Measurements from ENCODE around the gene PNPLA6.

PNPLA6 gene

DNA sequence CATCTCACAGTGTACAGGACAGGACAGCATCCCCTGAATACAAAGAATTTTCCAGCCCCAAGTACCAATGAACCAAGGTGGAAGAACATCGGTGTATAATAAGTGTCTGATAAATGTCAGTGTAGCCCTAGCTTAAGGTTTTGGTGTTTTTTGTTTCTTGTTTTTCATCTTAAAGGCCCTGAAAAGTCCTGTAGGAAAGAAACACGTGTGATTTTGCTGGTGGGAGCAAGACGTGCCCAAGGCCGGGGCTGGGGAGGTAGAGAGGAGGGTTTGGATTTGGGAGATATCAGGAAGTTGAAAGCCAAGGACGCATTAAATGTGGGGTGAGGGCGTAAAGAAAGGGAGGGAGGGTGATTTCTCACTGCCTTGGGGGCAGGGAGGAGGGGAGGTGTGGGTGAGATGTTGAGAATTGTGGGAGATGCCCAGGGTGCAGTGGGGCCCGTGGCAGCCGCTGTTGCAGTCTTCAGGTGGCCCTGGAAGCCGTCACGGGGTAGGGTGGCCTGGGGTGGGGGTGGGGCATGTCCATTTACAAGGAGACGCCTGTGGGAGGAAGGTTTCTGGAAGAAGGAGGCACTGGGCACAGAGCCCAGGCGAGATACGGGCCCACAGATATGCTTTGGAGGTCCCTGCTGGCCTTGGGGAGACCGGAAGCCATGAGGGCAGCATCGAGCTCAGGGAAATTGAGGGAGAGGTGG, 66.9 kb downstream of the PNPLA6 start:
- no peak for DNase-seq
- TF ChIP-seq POLR2A (IDR thresholded peaks at IDR 0.05; ENCODE audit: low read length), result no peak
- no peak for TF ChIP-seq GATA1 (IDR thresholded peaks at IDR 0.05; ENCODE audit: low read depth, low read length)

DNA sequence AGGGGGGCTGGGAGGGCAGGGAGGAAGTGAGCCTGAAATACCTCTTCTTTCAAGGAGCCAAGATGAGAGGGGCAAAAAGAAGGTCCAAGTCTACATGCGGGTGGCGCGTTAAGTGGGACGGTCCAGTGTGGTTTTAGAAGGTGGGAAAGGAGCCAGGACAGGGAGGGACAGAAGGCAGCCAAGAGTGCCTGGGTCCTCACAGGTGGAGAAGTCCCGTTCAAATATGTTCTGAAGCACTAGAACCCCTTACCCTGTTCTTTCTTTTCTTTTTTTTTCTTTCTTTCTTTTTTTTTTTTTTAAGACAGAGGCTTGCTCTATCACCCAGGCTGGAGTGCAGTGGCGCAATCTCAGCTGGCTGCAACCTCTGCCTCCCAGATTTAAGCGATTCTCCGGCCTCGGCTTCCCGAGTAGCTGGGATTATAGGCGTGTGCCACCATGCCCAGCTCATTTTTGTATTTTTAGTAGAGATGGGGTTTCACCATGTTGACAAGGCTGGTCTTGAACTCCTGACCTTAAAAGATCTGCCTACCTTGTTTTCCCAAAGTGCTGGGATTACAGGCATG, 67.5 kb downstream of the PNPLA6 start:
- DNase-seq, result no peak
- TF ChIP-seq POLR2A (IDR thresholded peaks at IDR 0.05; ENCODE audit: low read length) (no peak), GATA1 (IDR thresholded peaks at IDR 0.05; ENCODE audit: low read depth, low read length) (no peak)

DNA sequence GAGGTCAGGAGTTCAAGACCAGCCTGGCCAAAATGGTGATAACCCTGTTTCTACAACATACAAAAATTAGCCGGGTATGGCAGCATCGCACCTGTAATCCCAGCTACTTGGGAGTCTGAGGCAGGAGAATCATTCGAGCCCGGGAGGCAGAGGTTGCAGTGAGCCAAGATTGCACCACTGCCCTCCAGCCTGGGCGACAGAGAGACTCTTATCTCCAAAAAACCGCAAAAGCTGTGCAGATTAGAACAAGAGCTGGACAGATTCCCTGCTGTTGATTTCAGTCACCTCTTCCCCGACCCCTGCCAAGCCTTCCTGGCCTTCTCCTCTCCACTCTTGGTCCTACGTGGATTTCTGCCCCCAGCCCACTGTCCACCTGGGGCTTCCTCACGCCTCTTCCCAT, 68.4 kb downstream of the PNPLA6 start:
- no peak for DNase-seq
- no peak for TF ChIP-seq GATA1 (IDR thresholded peaks at IDR 0.05; ENCODE audit: low read depth, low read length)

DNA sequence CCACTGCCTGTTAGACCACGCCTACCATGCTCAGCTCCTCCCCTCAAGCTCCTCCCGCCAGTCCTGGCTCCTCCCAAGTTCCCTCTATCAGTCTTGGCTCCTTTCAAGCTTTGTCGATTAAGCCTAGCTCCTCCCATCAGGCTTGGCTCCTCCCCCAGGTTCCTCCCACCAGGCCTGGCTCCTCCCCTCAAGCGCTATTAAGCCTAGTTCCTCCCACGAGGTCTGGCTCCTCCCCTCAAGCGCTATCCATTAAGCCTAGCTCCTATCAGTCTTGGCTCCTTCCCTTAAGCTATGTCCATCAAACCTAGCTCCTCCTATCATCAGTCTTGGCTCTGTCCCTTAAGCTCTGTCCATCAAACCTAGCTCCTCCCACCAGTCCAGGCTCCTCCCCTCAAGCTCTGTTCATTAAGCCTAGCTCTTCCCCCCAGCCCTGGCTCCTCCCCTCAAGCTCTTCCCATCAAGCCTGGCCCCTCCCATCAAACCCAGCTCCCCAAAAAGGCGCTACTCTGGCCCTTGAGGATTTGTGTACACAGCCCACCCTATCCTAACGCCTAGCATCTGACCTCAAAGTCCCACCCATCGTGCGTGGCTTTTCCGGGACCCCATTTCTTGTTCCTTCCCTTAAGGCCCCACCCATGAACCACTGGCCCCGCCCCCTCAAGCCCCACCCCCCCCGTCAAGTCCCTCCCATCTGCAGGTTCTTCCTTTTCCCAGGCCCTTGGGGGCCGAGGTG, 70.1 kb downstream of the PNPLA6 start:
- TF ChIP-seq POLR2A (IDR thresholded peaks at IDR 0.05; ENCODE audit: low read length) (no peak), GATA1 (IDR thresholded peaks at IDR 0.05; ENCODE audit: low read depth, low read length) (no peak)
- peak; percentile 80 for DNase-seq

DNA sequence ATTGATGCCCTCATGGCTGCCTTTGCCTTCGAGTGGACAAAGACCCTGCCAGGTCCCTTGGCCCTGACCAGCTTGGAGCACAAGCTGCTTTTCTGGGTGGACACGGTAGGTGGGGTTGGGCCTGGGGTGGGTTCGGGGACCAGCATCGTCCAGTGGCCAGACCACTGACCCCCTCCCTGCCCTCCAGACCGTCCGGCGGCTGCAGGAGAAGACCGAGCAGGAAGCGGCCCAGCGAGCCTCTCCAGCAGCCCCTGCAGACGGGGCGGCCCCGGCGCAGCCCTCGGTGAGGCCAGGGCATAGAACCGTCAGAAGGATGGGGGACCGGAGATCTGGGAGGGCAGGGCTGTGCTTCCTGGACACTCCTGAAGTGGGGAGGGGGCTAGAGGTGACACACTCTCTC, 70.8 kb downstream of the PNPLA6 start:
- DNase-seq, result no peak
- TF ChIP-seq GATA1 (IDR thresholded peaks at IDR 0.05; ENCODE audit: low read depth, low read length) (no peak), POLR2A (IDR thresholded peaks at IDR 0.05; ENCODE audit: low read length) (no peak)

DNA sequence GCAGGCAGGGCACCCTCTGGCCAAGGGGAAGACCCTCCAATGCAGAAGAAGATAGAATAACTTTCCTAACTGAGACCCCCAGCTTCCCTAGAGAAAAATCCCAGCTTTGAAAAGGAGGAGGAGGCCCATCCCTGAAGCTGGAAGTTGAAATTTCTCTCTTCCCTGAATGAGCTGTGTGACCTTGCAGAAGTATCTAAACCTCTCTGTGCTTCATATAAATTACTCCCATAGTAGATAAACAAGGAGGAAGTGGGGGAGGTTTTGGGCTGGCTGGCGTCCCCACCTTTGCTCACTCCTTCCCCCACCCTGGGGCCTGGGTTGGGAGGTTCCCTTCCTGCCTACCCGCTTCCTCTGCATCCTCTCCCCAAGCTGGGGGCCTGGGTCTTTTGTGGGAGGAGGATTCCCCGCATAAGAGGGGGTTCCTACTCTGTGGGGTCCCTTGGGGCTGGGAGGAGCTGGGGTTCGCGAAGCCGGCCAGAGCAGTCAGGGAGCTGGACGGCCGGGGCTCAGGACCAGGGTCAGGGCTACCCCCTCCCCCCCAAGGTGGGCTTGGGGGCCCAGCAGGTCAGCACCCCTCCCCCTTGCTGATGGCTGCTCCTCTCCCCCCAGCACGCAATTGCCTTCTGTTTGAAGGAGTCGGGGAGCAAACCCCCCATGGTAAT, 71.8 kb downstream of the PNPLA6 start:
- DNase-seq, result no peak
- no peak for TF ChIP-seq GATA1 (IDR thresholded peaks at IDR 0.05; ENCODE audit: low read depth, low read length)
- TF ChIP-seq POLR2A (IDR thresholded peaks at IDR 0.05; ENCODE audit: low read length), result no peak

DNA sequence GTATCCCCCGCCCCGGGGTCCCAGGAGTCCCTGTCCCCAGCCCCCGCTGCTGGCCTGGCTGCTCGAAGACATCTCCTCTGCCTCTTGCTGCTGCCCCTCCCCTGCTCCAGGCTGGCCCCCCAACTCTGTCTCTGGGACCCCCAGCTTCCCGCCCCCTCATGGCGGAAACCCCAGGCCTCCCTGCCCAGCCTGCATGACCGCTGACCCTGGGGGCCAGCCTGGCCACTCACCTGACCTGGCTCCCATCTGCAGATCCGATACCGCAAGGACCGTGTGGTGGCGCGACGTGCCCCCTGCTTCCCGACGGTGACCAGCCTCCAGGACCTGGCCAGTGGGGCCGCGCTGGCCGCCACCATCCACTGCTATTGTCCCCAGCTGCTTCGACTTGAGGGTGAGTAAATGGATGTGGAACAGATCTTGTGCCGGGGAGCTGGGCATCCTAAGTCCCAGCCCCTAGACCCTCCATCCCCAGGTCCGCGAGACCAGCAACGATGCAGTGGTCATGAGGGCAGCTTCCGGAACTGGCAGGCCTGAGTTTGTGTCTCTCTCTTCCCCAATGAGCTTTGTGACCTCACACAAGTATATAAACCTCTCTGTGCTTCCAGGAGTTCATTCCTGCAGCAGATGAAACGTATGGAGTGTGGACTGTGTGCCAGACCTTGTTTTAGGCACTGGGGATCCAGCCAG, 72.5 kb downstream of the PNPLA6 start:
- no peak for DNase-seq
- no peak for TF ChIP-seq GATA1 (IDR thresholded peaks at IDR 0.05; ENCODE audit: low read depth, low read length)
- TF ChIP-seq POLR2A (IDR thresholded peaks at IDR 0.05; ENCODE audit: low read length), result no peak

DNA sequence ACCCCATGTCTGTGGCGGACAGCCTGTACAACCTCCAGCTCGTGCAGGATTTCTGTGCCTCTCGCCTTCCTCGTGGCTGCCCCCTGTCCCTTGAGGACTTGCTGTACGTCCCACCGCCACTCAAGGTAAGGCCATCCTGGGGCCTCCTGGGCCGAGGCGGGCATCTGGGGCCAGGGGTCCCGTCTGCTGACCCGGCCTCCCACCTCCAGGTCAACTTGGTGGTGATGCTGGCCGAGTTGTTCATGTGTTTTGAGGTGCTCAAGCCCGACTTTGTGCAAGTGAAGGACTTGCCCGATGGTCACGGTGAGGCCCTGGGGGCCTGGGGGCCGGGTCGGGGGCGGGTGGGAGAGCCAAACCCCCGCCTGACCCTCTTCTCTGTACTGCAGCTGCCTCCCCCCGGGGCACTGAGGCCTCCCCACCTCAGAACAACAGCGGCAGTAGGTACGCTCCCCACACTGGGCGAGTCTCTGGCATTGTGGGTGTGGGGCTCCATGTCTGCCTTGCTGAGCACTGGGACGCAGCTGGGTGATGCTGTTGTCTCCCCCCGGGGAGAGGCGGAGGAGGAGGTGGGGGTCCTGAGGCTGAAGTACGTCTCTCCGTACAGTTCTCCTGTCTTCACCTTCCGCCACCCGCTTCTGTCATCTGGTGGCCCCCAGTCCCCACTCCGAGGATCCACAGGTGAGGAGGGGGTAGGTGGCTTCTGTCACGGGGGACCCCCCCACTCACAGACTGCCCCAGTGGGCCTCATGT, 75.1 kb downstream of the PNPLA6 start:
- DNase-seq, result no peak
- TF ChIP-seq GATA1 (IDR thresholded peaks at IDR 0.05; ENCODE audit: low read depth, low read length) (no peak), POLR2A (IDR thresholded peaks at IDR 0.05; ENCODE audit: low read length) (no peak)
